Gastrocnemius medialis (tissue), 4 donors: ENCODE measurements around the gene RTKN2.

Source experiments
- POLR2A ChIP-seq, 2 donors: fragments of 450-650 bp; IDR thresholded peaks; one replicate each; pipeline ENCODE4 v1.6.1; 2017; ENCODE audit warnings: antibody characterized with exemption in 2 of 2, mild to moderate bottlenecking in 2 of 2, moderate library complexity in 2 of 2
- TF ChIP-seq, protein P1 (sequence below), 5 experiments: fragments of 450-650 bp in 3 of 5; fragments of 200-600 bp in 2 of 5; sonication (generic) in 2 of 5; IDR thresholded peaks in 4 of 5; conservative IDR thresholded peaks in 1 of 5; 1 replicate in 4 of 5; 2 replicates in 1 of 5; pipeline ENCODE4 v1.5.1; 2016 to 2019; ENCODE audit warnings: antibody characterized with exemption in 5 of 5, mild to moderate bottlenecking in 3 of 5, moderate library complexity in 3 of 5

DNA sequence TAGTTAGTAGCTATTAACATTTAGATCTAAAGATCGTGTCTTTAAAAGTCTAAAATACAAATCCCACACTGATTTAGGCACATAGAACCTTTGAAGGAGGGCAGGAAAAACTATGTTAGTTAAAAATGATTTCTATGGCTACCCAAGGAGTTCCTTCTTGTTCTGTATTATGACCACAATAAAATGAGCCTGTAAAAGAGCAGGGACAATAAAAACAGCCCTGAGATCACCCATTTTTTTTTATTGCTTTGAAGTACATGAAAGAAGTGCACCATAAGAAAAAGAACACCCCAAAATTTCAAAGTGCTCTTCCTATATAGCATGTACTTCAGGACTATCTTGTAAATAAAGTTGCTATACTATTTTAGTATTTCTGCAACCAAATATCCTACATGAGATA is 29.8 kb downstream of the RTKN2 start:
- TF ChIP-seq, protein P1, sequence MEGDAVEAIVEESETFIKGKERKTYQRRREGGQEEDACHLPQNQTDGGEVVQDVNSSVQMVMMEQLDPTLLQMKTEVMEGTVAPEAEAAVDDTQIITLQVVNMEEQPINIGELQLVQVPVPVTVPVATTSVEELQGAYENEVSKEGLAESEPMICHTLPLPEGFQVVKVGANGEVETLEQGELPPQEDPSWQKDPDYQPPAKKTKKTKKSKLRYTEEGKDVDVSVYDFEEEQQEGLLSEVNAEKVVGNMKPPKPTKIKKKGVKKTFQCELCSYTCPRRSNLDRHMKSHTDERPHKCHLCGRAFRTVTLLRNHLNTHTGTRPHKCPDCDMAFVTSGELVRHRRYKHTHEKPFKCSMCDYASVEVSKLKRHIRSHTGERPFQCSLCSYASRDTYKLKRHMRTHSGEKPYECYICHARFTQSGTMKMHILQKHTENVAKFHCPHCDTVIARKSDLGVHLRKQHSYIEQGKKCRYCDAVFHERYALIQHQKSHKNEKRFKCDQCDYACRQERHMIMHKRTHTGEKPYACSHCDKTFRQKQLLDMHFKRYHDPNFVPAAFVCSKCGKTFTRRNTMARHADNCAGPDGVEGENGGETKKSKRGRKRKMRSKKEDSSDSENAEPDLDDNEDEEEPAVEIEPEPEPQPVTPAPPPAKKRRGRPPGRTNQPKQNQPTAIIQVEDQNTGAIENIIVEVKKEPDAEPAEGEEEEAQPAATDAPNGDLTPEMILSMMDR (IDR thresholded peaks at IDR 0.05 in 4 of 5, conservative IDR thresholded peaks at IDR 0.05 in 1 of 5) = no peak
- no peak for TF ChIP-seq POLR2A (IDR thresholded peaks at IDR 0.05)
